ENCODE measurements around the gene EID2. TPM values are rescaled to one million over a fixed set of nuclear protein-coding genes. Genes with fewer than 3 reads are reported as not detected.

EID2 gene
- total and polyA plus RNA-seq, 2 of the 4 experiments (the other 2 are of a cell fraction): 5.7 to 9.8 TPM

GRCh38 chr19:39557811-39558623, 18.1 kb upstream of the EID2 start:
- no TSS peak for BruUV-seq (replicated peaks)
- TF ChIP-seq CHD1 (IDR thresholded peaks at IDR 0.05; ENCODE audit: low read depth, low read length) (no peak), RCOR1 (IDR thresholded peaks at IDR 0.05; ENCODE audit: insufficient replicate concordance, low read length) (no peak)
- Histone ChIP-seq H3K14ac (replicated peaks; ENCODE audit: low read depth, low read length) (no peak overlapping the region), H2BK5ac (ENCODE audit: low read depth, low read length, poor library complexity, severe bottlenecking) (no peak overlapping the region), H2AK9ac (replicated peaks; ENCODE audit: low read depth, low read length, poor library complexity) (no peak overlapping the region), H3K56ac (ENCODE audit: extremely low read depth, insufficient read depth, low read length) (no peak overlapping the region), H4K8ac (ENCODE audit: low read depth in 2 of 2, low read length in 2 of 2) (no peak overlapping the region), H3K18ac (ENCODE audit: low read depth, low read length) (no peak overlapping the region), H3K23ac (ENCODE audit: low read depth, low read length) (no peak overlapping the region), H3K9me3 (ENCODE audit: control insufficient read depth, insufficient read depth, low read length) (no peaks in the 10 kb centered on the region), H2AFZ (replicated peaks; ENCODE audit: low read length, poor library complexity) (no peak overlapping the region), H4K20me1 (ENCODE audit: insufficient read depth, low read length) (no peaks in the 10 kb centered on the region), H3K9ac (ENCODE audit: low read depth, low read length) (no peak overlapping the region), H2AK5ac (ENCODE audit: low read depth, low read length) (no peak overlapping the region), H2BK120ac (ENCODE audit: low read depth, low read length) (no peak overlapping the region), H4K5ac (ENCODE audit: low read depth, low read length) (no peak overlapping the region), H3K27me3 (ENCODE audit: control insufficient read depth, insufficient read depth, low read length) (peaks cover 12% of the 10 kb centered on the region), H3K4ac (ENCODE audit: low read depth, low read length) (no peak overlapping the region), H3K79me1 (ENCODE audit: low read depth in 1 of 2, low read length in 2 of 2) (no peaks in the 10 kb centered on the region), H3K9me1 (ENCODE audit: insufficient read depth, low read length) (no peaks in the 10 kb centered on the region), H3K27ac (ENCODE audit: insufficient read depth, low read length) (no peak overlapping the region), H3K4me3 (ENCODE audit: insufficient read depth, low read depth, low read length) (no peak overlapping the region), H4K91ac (ENCODE audit: insufficient read depth, low read depth, low read length) (no peak overlapping the region), H3K36me3 (ENCODE audit: control insufficient read depth, insufficient read depth, low read length) (no peaks in the 10 kb centered on the region), H2BK20ac (ENCODE audit: low read depth, low read length) (no peak overlapping the region), H2BK15ac (ENCODE audit: low read depth, low read length) (no peak overlapping the region), H3K4me1 (ENCODE audit: control insufficient read depth, insufficient read depth, low read length) (no peaks in the 10 kb centered on the region), H3K4me2 (ENCODE audit: low read depth, low read length) (peak overlapping the region; percentile 70; the same call in 1 of the 2 replicates)
- dilution Hi-C loops (cut with HindIII; ENCODE audit: low sequenced_read_pairs, unreplicated experiment) (no loop called here), intact Hi-C loops (cut with micrococcal nuclease) (no loop called here), in situ Hi-C loops (cut with MboI; ENCODE audit: low sequenced_read_pairs) (loop anchor here (10.0 kb wide), 1 partner anchor 117 kb away; no protein-coding TSS in a partner anchor)
- POLR2A ChIA-PET (ENCODE audit: unreplicated experiment): no interaction called here
- no CpG with 5 or more reads among the region's 5 CpGs for WGBS, 2 experiments (ENCODE audit: extremely low coverage in 2 of 2, insufficient read length in 1 of 2)
- ATAC-seq (ENCODE audit: low read depth): peak; percentile 65
- peak; percentile 11 for DNase-seq
- CTCF ChIA-PET: no interaction called here

Data from IMR-90 (cell line).